ENCODE measurements around the gene NPL. TPM values are rescaled to one million over a fixed set of nuclear protein-coding genes. Genes with fewer than 3 reads are reported as not detected.

The NPL gene
- total RNA-seq, 1 donor from 2014 or later: 2.1 TPM

DNA sequence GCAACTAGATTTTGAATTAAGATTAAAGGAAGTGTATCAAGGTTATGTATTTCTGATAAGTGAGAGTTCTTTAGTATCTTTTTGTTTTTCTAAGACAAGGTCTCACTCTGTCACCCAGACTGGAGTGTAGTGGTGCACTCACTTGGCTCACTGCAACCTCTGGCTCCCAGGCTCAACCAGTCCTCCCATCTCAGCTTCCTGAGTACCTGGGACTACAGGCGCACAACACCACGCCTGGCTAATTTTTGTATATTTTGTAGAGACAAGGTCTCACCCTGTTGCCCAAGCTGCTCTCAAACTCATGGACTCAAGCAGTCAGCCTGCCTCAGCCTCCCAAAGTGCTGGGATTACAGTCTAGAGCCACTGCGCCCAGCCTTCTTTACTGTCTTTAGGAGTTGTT lies 83.3 kb downstream of the NPL start:
- TF ChIP-seq, protein P1, sequence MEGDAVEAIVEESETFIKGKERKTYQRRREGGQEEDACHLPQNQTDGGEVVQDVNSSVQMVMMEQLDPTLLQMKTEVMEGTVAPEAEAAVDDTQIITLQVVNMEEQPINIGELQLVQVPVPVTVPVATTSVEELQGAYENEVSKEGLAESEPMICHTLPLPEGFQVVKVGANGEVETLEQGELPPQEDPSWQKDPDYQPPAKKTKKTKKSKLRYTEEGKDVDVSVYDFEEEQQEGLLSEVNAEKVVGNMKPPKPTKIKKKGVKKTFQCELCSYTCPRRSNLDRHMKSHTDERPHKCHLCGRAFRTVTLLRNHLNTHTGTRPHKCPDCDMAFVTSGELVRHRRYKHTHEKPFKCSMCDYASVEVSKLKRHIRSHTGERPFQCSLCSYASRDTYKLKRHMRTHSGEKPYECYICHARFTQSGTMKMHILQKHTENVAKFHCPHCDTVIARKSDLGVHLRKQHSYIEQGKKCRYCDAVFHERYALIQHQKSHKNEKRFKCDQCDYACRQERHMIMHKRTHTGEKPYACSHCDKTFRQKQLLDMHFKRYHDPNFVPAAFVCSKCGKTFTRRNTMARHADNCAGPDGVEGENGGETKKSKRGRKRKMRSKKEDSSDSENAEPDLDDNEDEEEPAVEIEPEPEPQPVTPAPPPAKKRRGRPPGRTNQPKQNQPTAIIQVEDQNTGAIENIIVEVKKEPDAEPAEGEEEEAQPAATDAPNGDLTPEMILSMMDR (IDR thresholded peaks at IDR 0.05): no peak
- intact Hi-C loops (cut with DNase I): no loop called here
- no peaks in the 10 kb centered on the region for H3K9me3 ChIP-seq
- no peaks in the 10 kb centered on the region for H3K4me1 ChIP-seq
- H3K27ac ChIP-seq: no peak overlapping the region
- H3K4me3 ChIP-seq: no peak overlapping the region
- no peak for DNase-seq (ENCODE audit: low spot score in 2 of 2)
- no peaks in the 10 kb centered on the region for H3K27me3 ChIP-seq
- peaks cover 91 to 98% of the 10 kb centered on the region in 2 donors for H3K36me3 ChIP-seq

DNA sequence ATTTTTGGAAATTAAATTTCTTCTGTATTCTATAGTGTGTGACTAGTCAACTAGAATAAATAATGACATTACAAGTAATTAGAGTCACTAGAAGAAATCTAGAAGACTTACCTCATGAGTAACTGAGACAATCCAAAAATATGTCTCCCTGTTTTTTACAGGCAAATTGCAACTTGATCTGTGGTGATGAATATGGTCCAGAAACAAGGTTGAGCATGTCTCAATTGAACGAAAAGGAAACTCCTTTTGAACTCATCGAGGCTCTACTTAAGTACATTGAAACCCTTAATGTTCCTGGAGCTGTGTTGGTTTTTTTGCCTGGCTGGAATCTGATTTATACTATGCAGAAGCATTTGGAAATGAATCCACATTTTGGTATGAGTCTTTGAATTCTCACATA lies 86.3 kb downstream of the NPL start:
- Histone ChIP-seq H3K9me3 (no peaks in the 10 kb centered on the region), H3K36me3 (peaks cover 92 to 98% of the 10 kb centered on the region in 2 donors), H3K4me1 (no peaks in the 10 kb centered on the region), H3K27ac (no peak overlapping the region), H3K27me3 (no peaks in the 10 kb centered on the region), H3K4me3 (no peak overlapping the region)
- TF ChIP-seq, protein P1 (IDR thresholded peaks at IDR 0.05): no peak
- intact Hi-C loops (cut with DNase I): no loop called here
- no peak for DNase-seq (ENCODE audit: low spot score in 2 of 2)

DNA sequence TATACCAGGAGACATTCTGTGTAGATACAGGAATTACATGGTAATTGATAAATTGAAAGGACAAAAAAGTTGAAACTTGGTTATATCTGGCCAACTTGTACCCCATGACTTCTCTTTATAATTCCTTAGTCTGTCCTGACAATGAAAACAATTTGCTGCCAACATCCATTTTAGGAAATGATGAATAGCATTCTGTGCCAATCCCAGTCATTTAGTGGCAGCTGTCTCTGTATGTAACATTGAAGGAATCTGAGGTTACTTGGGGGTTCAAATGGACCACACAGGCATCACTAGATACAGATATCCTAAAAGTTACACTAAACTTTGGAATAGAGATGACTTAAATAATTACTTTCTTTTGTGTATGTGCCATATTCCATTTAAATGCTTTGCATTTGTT lies 87.8 kb downstream of the NPL start:
- intact Hi-C loops (cut with DNase I): no loop called here
- no peak overlapping the region for H3K27ac ChIP-seq
- H3K9me3 ChIP-seq: no peaks in the 10 kb centered on the region
- peaks cover 91 to 98% of the 10 kb centered on the region in 2 donors for H3K36me3 ChIP-seq
- H3K4me3 ChIP-seq: no peak overlapping the region
- no peaks in the 10 kb centered on the region for H3K4me1 ChIP-seq
- TF ChIP-seq, protein P1 (IDR thresholded peaks at IDR 0.05): no peak
- no peaks in the 10 kb centered on the region for H3K27me3 ChIP-seq
- DNase-seq (ENCODE audit: low spot score in 2 of 2): no peak

DNA sequence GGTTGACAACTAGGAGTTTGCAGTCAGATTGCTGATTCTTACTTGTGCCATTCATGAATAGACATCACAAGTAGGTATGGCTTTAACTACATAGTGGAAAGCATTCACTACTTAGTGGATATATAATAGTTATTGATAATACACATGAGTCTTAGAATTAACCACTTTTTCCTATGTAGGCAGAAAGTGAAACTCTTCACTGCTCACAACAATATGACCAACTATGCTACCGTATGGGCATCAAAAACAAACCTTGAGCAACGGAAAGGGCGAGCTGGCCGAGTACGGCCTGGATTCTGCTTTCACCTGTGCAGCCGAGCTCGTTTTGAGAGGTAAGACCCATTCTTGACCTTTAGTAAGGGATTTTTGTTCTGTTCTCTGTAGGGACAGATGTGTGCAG lies 88.3 kb downstream of the NPL start:
- H3K36me3 ChIP-seq: peaks cover 90 to 98% of the 10 kb centered on the region in 2 donors
- TF ChIP-seq, protein P1 (IDR thresholded peaks at IDR 0.05): no peak

More for the DNA sequence above, 88.3 kb downstream of the NPL start:
- DNase-seq (ENCODE audit: low spot score in 2 of 2): no peak
- Histone ChIP-seq H3K27ac (no peak overlapping the region), H3K9me3 (no peaks in the 10 kb centered on the region), H3K4me3 (no peak overlapping the region), H3K27me3 (no peaks in the 10 kb centered on the region), H3K4me1 (no peaks in the 10 kb centered on the region)
- intact Hi-C loops (cut with DNase I): no loop called here

Other genes with a start within 250 kb of the NPL start
- 0.43 TPM for gene RNASEL, start 200.5 kb upstream of the NPL start, total RNA-seq
- gene RGS16, start 185.4 kb upstream of the NPL start, total RNA-seq: 8.1 TPM
- gene RGS8, start 105.2 kb upstream of the NPL start, total RNA-seq: not detected
- 52.8 TPM for gene DHX9, start 49.6 kb downstream of the NPL start, total RNA-seq
- gene SHCBP1L, start 163.4 kb downstream of the NPL start, total RNA-seq: not detected
- gene LAMC1, start 233.6 kb downstream of the NPL start, total RNA-seq: 166 TPM

All from ascending aorta (tissue), 2 donors.